ENCODE results near the gene TBC1D22A. TPM values are rescaled to one million over a fixed set of nuclear protein-coding genes. Genes with fewer than 3 reads are reported as not detected.

Gene TBC1D22A
- polyA plus RNA-seq, 1 donor (not counting 4 experiments of a cell fraction or from before 2014, with no cell fraction given) = 20.9 TPM

- TF ChIP-seq CTCF (optimal IDR thresholded peaks at IDR 0.05 in 1 of 3, IDR thresholded peaks at IDR 0.05 in 1 of 3, conservative IDR thresholded peaks at IDR 0.05 in 1 of 3; ENCODE audit: extremely low read depth in 1 of 3, insufficient read depth in 2 of 3, low read length in 3 of 3) = no peak
- no peak for TF ChIP-seq EZH2 (IDR thresholded peaks at IDR 0.05; ENCODE audit: low read length)
- Histone ChIP-seq H2AFZ (ENCODE audit: control insufficient read depth, low read length) (no peak overlapping the region), H4K20me1 (ENCODE audit: control insufficient read depth, extremely low read depth, insufficient read depth, low read length) (no peaks in the 10 kb centered on the region), H3K79me2 (ENCODE audit: control insufficient read depth, insufficient read depth, low read length) (no peaks in the 10 kb centered on the region), H3K27me3 (ENCODE audit: control insufficient read depth, extremely low read depth, insufficient read depth, low read length) (no peaks in the 10 kb centered on the region), H3K9me3 (ENCODE audit: control insufficient read depth, low read depth, low read length) (no peaks in the 10 kb centered on the region), H3K27ac (ENCODE audit: control insufficient read depth, insufficient read depth, low read length) (no peak overlapping the region), H3K9ac (ENCODE audit: control insufficient read depth, extremely low read depth, insufficient read depth, low read length) (no peak overlapping the region), H3K4me1 (ENCODE audit: control insufficient read depth, extremely low read depth, insufficient read depth, low read length) (peaks cover 5% of the 10 kb centered on the region), H3K4me3 (ENCODE audit: control insufficient read depth in 2 of 3, extremely low read depth in 1 of 3, insufficient read depth in 2 of 3, low read depth in 1 of 3, low read length in 3 of 3) (no peak overlapping the region), H3K9me1 (ENCODE audit: control insufficient read depth, extremely low read depth, insufficient read depth, low read length) (no peaks in the 10 kb centered on the region), H3K36me3 (ENCODE audit: control insufficient read depth in 2 of 2, extremely low read depth in 1 of 2, insufficient read depth in 2 of 2, low read length in 2 of 2) (peaks cover 0 to 4% of the 10 kb centered on the region in 2 experiments), H3K4me2 (ENCODE audit: control insufficient read depth, extremely low read depth, insufficient read depth, low read depth, low read length) (no peak overlapping the region)
- dilution Hi-C loops (cut with MboI; ENCODE audit: extremely low pct_ligation_motif_present, low sequenced_read_pairs) = no loop called here
- FAIRE-seq (no peak), DNase-seq (ENCODE audit: low read depth, low spot score) (no peak)
These were observed 279.0 kb downstream of the TBC1D22A start for GRCh38 chr22:47041271-47042115.

GRCh38 chr22:47042116-47042825, 279.8 kb downstream of the TBC1D22A start:
- Histone ChIP-seq H2AFZ (ENCODE audit: control insufficient read depth, low read length) (no peak overlapping the region), H3K4me1 (ENCODE audit: control insufficient read depth, extremely low read depth, insufficient read depth, low read length) (peaks cover 5% of the 10 kb centered on the region), H3K27me3 (ENCODE audit: control insufficient read depth, extremely low read depth, insufficient read depth, low read length) (no peaks in the 10 kb centered on the region), H3K79me2 (ENCODE audit: control insufficient read depth, insufficient read depth, low read length) (no peaks in the 10 kb centered on the region), H3K9ac (ENCODE audit: control insufficient read depth, extremely low read depth, insufficient read depth, low read length) (no peak overlapping the region), H3K36me3 (ENCODE audit: control insufficient read depth in 2 of 2, extremely low read depth in 1 of 2, insufficient read depth in 2 of 2, low read length in 2 of 2) (peaks cover 0 to 4% of the 10 kb centered on the region in 2 experiments), H3K9me1 (ENCODE audit: control insufficient read depth, extremely low read depth, insufficient read depth, low read length) (no peaks in the 10 kb centered on the region), H3K4me2 (ENCODE audit: control insufficient read depth, extremely low read depth, insufficient read depth, low read depth, low read length) (no peak overlapping the region), H4K20me1 (ENCODE audit: control insufficient read depth, extremely low read depth, insufficient read depth, low read length) (no peaks in the 10 kb centered on the region), H3K4me3 (ENCODE audit: control insufficient read depth in 2 of 3, extremely low read depth in 1 of 3, insufficient read depth in 2 of 3, low read depth in 1 of 3, low read length in 3 of 3) (no peak overlapping the region), H3K9me3 (ENCODE audit: control insufficient read depth, low read depth, low read length) (no peaks in the 10 kb centered on the region), H3K27ac (ENCODE audit: control insufficient read depth, insufficient read depth, low read length) (no peak overlapping the region)
- no peak for DNase-seq (ENCODE audit: low read depth, low spot score)
- dilution Hi-C loops (cut with MboI; ENCODE audit: extremely low pct_ligation_motif_present, low sequenced_read_pairs) = no loop called here
- TF ChIP-seq EZH2 (IDR thresholded peaks at IDR 0.05; ENCODE audit: low read length) = no peak
- no peak for TF ChIP-seq CTCF (optimal IDR thresholded peaks at IDR 0.05 in 1 of 3, IDR thresholded peaks at IDR 0.05 in 1 of 3, conservative IDR thresholded peaks at IDR 0.05 in 1 of 3; ENCODE audit: extremely low read depth in 1 of 3, insufficient read depth in 2 of 3, low read length in 3 of 3)
- FAIRE-seq = no peak

Measured in keratinocyte (primary cell).